GM23248 (cell line): ENCODE measurements around the gene HMGCLL1. TPM values are rescaled to one million over a fixed set of nuclear protein-coding genes. Genes with fewer than 3 reads are reported as not detected.

Source experiments
- DNase-seq: peaks from one replicate; pipeline ENCODE4 v3.0.0-alpha.2; 2015
- H2AFZ ChIP-seq: fragments of 200-600 bp; sonication (generic); 2 replicates; pipeline ENCODE4 v1.6.1; 2016; ENCODE audit warnings: antibody characterized with exemption
- H3F3A ChIP-seq: fragments of 200-600 bp; sonication (generic); 2 replicates; pipeline ENCODE4 v1.6.1; 2016; ENCODE audit warnings: mild to moderate bottlenecking, antibody characterized with exemption, mixed run types; ENCODE audit not compliant: insufficient read depth
- H3K27ac ChIP-seq: fragments of 200-600 bp; sonication (generic); 2 replicates; pipeline ENCODE4 v1.5.1; 2016; ENCODE audit warnings: mild to moderate bottlenecking
- H3K27me3 ChIP-seq: fragments of 200-600 bp; sonication (generic); replicated peaks from 2 replicates; pipeline ENCODE4 v1.6.1; 2016; ENCODE audit warnings: mild to moderate bottlenecking; ENCODE audit not compliant: insufficient read depth
- H3K36me3 ChIP-seq: fragments of 200-600 bp; sonication (generic); 2 replicates; pipeline ENCODE4 v1.6.1; 2016; ENCODE audit warnings: low read depth, mild to moderate bottlenecking
- H3K4me1 ChIP-seq: fragments of 200-600 bp; sonication (generic); 2 replicates; pipeline ENCODE4 v1.6.1; 2016; ENCODE audit warnings: mild to moderate bottlenecking; ENCODE audit not compliant: insufficient read depth
- H3K4me2 ChIP-seq: fragments of 200-600 bp; sonication (generic); one replicate; pipeline ENCODE4 v1.6.1; 2016; ENCODE audit warnings: mild to moderate bottlenecking; ENCODE audit not compliant: unreplicated experiment
- H3K4me3 ChIP-seq: fragments of 200-600 bp; sonication (generic); 2 replicates; pipeline ENCODE4 v1.5.1; 2016; ENCODE audit warnings: mild to moderate bottlenecking
- H3K79me2 ChIP-seq: fragments of 200-600 bp; sonication (generic); 2 replicates; pipeline ENCODE4 v1.6.1; 2016; ENCODE audit warnings: mild to moderate bottlenecking; ENCODE audit not compliant: insufficient read depth
- H3K9ac ChIP-seq: fragments of 200-600 bp; sonication (generic); 2 replicates; pipeline ENCODE4 v1.6.1; 2016; ENCODE audit warnings: mild to moderate bottlenecking
- H3K9me2 ChIP-seq: fragments of 200-600 bp; sonication (generic); 2 replicates; pipeline ENCODE4 v1.6.1; 2016; ENCODE audit warnings: mixed run types, mild to moderate bottlenecking, moderate library complexity; ENCODE audit not compliant: insufficient read depth
- H3K9me3 ChIP-seq: fragments of 200-600 bp; sonication (generic); one replicate; pipeline ENCODE4 v1.6.1; 2017; ENCODE audit warnings: low read depth
- H4K20me1 ChIP-seq: fragments of 200-600 bp; sonication (generic); 2 replicates; pipeline ENCODE4 v1.6.0; 2016; ENCODE audit not compliant: insufficient read depth
- EZH2 ChIP-seq: fragments of 200-600 bp; sonication (generic); IDR thresholded peaks from 2 replicates; pipeline ENCODE4 v1.6.1; 2018; ENCODE audit warnings: antibody characterized with exemption, mild to moderate bottlenecking; ENCODE audit not compliant: insufficient read depth, poor library complexity, severe bottlenecking
- EZH2phosphoT487 ChIP-seq: fragments of 200-600 bp; sonication (generic); IDR thresholded peaks from 2 replicates; pipeline ENCODE4 v1.6.1; 2018; ENCODE audit warnings: antibody characterized with exemption, moderate library complexity, mild to moderate bottlenecking, low read depth; ENCODE audit not compliant: insufficient read depth
- whole genome bisulfite sequencing, 2 experiments: methylation state at CpG; one replicate each; pipeline ENCODE4 v1.1.6; 2015 to 2017; ENCODE audit warnings: low lambda C conversion rate in 2 of 2, low coverage in 1 of 2; ENCODE audit errors: missing lambda C conversion rate in 2 of 2; 5-methylcytosine and 5-hydroxymethylcytosine counted together
- in situ Hi-C: fragments of 300-500 bp; cut with MboI; formaldehyde crosslinking; loops from 2 replicates; pipeline ENCODE4 v1.15.0; 2020
- polyA plus RNA-seq: library from polyadenylated mRNA; unstranded; fragments of >200 nt; fragmentation: Nextera tagmentation; extraction: Ambion mirVana; gene quantifications from 2 replicates; pipeline ENCODE4 v1.2.1, GENCODE V29; 2016
- total RNA-seq: library from RNA; depleted of rRNA; stranded (reverse); fragments of >200 nt; shearing (Covaris generic); gene quantifications from 2 replicates; pipeline ENCODE4 v1.2.3, GENCODE V29; 2014

HMGCLL1 gene
- total and polyA plus RNA-seq, 2 experiments from 2014 or later = not detected

DNA sequence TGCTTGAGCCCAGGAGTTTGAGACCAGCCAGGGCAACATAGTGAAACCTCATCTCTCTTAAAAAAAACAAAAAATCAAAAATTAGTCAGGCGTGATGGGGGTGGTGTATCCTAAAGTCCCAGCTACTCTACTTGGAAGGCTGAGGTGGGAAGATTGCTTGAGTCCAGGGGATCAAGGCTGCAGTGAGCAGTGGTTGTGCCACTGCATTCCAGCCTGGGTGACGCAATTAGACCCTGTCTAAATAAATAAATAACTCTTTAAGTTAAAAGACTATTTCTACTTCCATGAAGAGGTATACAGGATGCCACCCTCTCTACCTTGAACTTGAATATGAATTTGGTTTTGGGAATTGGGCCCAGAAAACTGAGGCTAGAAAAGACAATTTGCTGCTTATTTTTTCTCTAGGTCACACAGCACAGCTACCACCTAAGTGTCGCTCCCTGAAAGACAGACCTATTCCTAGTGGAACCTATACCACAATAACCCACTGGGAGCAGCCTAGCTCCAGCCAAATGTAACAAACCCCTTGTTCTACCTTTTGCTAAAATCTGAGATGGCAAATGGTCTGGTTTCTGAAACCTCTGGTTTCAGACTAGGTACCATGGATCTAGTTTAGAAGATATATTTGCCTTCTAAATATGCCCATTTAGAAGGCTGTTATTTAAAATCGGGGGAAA is 35.2 kb downstream of the HMGCLL1 start:
- H3K27ac ChIP-seq = no peak overlapping the region
- H4K20me1 ChIP-seq = no peaks in the 10 kb centered on the region
- H3K9ac ChIP-seq = no peak overlapping the region
- no peaks in the 10 kb centered on the region for H3K9me2 ChIP-seq
- H2AFZ ChIP-seq = no peak overlapping the region
- WGBS, 2 experiments = 60 to 70% methylated on average over 4 of the region's 4 CpGs
- H3F3A ChIP-seq = no peaks in the 10 kb centered on the region
- H3K4me2 ChIP-seq = no peak overlapping the region
- H3K79me2 ChIP-seq = no peaks in the 10 kb centered on the region
- in situ Hi-C loops = no loop called here
- no peak overlapping the region for H3K4me3 ChIP-seq
- peaks cover 4% of the 10 kb centered on the region; the same call in 1 of the 2 replicates for H3K27me3 ChIP-seq
- no peaks in the 10 kb centered on the region for H3K9me3 ChIP-seq
- no peak for DNase-seq
- no peaks in the 10 kb centered on the region for H3K36me3 ChIP-seq
- no peak for TF ChIP-seq EZH2
- TF ChIP-seq EZH2phosphoT487 = no peak
- H3K4me1 ChIP-seq = no peaks in the 10 kb centered on the region

DNA sequence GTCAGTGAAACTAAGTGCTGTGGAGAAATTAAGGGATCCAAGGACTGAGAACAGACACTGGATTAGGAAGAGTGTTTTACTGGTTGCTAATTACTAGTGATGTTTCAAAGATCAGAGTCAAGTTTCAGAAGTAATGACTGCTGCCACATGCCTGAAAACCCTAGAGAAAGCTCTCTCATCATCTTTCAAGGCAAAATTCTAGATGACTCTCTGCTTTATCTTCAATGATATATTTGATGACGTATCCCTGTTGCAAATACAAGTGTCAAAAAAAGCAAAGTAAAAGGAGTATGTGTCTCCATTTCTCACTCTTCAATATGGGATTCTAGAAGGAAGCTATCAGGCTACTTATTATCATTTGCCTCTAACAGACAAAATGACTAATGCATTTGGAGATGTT is 38.0 kb downstream of the HMGCLL1 start:
- Histone ChIP-seq H3K9me2 (no peaks in the 10 kb centered on the region), H3K36me3 (no peaks in the 10 kb centered on the region), H3K27ac (no peak overlapping the region), H4K20me1 (no peaks in the 10 kb centered on the region), H3K79me2 (no peaks in the 10 kb centered on the region), H3K9ac (no peak overlapping the region), H3K4me2 (no peak overlapping the region), H3K27me3 (peaks cover 1% of the 10 kb centered on the region; the same call in 1 of the 2 replicates), H3F3A (no peaks in the 10 kb centered on the region), H3K4me3 (no peak overlapping the region), H2AFZ (no peak overlapping the region), H3K9me3 (no peaks in the 10 kb centered on the region), H3K4me1 (no peaks in the 10 kb centered on the region)
- WGBS, 2 experiments = 39 to 68% methylated on average over 1 of the region's 1 CpG
- no peak for DNase-seq
- in situ Hi-C loops = no loop called here
- TF ChIP-seq EZH2 (no peak), EZH2phosphoT487 (no peak)

- no peaks in the 10 kb centered on the region for H3F3A ChIP-seq
- no peaks in the 10 kb centered on the region for H3K79me2 ChIP-seq
- H3K4me2 ChIP-seq = no peak overlapping the region
- H3K9me3 ChIP-seq = no peaks in the 10 kb centered on the region
- WGBS, 2 experiments = 32 to 33% methylated on average over 2 of the region's 2 CpGs
- H3K27ac ChIP-seq = no peak overlapping the region
- H3K4me1 ChIP-seq = no peaks in the 10 kb centered on the region
- H3K4me3 ChIP-seq = no peak overlapping the region
- TF ChIP-seq EZH2phosphoT487 = no peak
- no peaks in the 10 kb centered on the region for H3K36me3 ChIP-seq
- no peaks in the 10 kb centered on the region for H3K27me3 ChIP-seq
- H2AFZ ChIP-seq = no peak overlapping the region
- no peaks in the 10 kb centered on the region for H4K20me1 ChIP-seq
- in situ Hi-C loops = no loop called here
- DNase-seq = no peak
- H3K9me2 ChIP-seq = no peaks in the 10 kb centered on the region
- no peak overlapping the region for H3K9ac ChIP-seq
Measured at GRCh38 chr6:55536391-55536956, 42.5 kb downstream of the HMGCLL1 start.

DNA sequence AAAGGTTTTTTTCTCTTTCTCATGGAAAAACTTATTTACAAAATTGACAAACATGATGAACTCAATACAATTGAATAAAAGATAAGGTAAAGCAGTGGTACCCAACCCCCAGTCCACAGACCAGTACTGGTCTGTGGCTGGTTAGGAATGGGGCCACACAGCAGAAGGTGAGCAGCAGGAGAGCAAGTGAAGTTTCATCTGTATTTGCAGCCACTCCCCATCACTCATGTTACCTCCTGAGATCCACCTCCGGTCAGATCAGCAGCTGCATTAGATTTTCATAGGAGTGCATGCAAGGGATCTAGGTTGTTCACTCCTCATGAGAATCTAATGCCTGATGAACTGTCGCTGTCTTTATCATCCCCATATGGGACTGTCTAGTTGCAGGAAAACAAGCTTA is 47.5 kb downstream of the HMGCLL1 start:
- 50 to 54% methylated on average over 2 of the region's 2 CpGs for WGBS, 2 experiments
- Histone ChIP-seq H2AFZ (no peak overlapping the region), H3K9ac (no peak overlapping the region), H3K27me3 (no peaks in the 10 kb centered on the region), H3K4me3 (no peak overlapping the region), H3K9me3 (no peaks in the 10 kb centered on the region), H3K36me3 (no peaks in the 10 kb centered on the region), H3F3A (no peaks in the 10 kb centered on the region), H3K9me2 (no peaks in the 10 kb centered on the region), H3K27ac (no peak overlapping the region), H3K4me2 (no peak overlapping the region), H4K20me1 (no peaks in the 10 kb centered on the region), H3K4me1 (no peaks in the 10 kb centered on the region), H3K79me2 (no peaks in the 10 kb centered on the region)
- no peak for DNase-seq
- in situ Hi-C loops = no loop called here
- TF ChIP-seq EZH2phosphoT487 (no peak), EZH2 (no peak)
